ENCODE measurements around the gene RPL6.
A peak's percentile ranks its signal among the peaks of the same experiment; 100 is the strongest.

- TF ChIP-seq HNF4A (conservative IDR thresholded peaks at IDR 0.05) (peak; percentile 79 to 94), ZBTB33 (IDR thresholded peaks at IDR 0.05) (no peak)
Observed at GRCh38 chr12:112425582-112426382, 16.4 kb upstream of the RPL6 start.
